Measurements from ENCODE around the gene EXT2.

DNA sequence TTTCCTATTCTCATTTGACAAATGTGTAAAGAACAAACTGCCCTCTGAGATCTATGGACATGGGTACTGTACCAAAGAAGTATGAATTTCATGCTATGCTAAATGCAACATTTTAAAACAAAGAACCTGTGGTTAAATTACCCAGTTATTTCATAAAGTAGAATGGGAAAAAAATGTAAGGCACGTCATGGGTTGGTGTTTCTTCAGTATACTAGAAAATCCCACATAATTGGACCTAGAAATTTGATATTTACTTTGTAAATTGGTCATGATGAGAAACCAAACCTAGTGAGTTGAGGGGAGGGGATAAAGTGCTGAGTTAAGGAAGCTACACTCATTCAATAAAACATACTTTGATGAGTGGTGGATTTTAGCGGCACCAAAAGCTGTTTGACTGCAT, 110.4 kb downstream of the EXT2 start:
- TF ChIP-seq NFRKB (IDR thresholded peaks at IDR 0.05) = no peak
- TF ChIP-seq, protein P1, sequence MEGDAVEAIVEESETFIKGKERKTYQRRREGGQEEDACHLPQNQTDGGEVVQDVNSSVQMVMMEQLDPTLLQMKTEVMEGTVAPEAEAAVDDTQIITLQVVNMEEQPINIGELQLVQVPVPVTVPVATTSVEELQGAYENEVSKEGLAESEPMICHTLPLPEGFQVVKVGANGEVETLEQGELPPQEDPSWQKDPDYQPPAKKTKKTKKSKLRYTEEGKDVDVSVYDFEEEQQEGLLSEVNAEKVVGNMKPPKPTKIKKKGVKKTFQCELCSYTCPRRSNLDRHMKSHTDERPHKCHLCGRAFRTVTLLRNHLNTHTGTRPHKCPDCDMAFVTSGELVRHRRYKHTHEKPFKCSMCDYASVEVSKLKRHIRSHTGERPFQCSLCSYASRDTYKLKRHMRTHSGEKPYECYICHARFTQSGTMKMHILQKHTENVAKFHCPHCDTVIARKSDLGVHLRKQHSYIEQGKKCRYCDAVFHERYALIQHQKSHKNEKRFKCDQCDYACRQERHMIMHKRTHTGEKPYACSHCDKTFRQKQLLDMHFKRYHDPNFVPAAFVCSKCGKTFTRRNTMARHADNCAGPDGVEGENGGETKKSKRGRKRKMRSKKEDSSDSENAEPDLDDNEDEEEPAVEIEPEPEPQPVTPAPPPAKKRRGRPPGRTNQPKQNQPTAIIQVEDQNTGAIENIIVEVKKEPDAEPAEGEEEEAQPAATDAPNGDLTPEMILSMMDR (CRISPR knock-in tag; IDR thresholded peaks at IDR 0.05) = no peak
- TF ChIP-seq CAMTA2 (CRISPR knock-in tag; IDR thresholded peaks at IDR 0.05; ENCODE audit: borderline replicate concordance) = no peak
- TF ChIP-seq, protein P2, sequence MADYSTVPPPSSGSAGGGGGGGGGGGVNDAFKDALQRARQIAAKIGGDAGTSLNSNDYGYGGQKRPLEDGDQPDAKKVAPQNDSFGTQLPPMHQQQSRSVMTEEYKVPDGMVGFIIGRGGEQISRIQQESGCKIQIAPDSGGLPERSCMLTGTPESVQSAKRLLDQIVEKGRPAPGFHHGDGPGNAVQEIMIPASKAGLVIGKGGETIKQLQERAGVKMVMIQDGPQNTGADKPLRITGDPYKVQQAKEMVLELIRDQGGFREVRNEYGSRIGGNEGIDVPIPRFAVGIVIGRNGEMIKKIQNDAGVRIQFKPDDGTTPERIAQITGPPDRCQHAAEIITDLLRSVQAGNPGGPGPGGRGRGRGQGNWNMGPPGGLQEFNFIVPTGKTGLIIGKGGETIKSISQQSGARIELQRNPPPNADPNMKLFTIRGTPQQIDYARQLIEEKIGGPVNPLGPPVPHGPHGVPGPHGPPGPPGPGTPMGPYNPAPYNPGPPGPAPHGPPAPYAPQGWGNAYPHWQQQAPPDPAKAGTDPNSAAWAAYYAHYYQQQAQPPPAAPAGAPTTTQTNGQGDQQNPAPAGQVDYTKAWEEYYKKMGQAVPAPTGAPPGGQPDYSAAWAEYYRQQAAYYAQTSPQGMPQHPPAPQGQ (CRISPR knock-in tag; IDR thresholded peaks at IDR 0.05; ENCODE audit: borderline replicate concordance) = no peak
- TF ChIP-seq, protein P3, sequence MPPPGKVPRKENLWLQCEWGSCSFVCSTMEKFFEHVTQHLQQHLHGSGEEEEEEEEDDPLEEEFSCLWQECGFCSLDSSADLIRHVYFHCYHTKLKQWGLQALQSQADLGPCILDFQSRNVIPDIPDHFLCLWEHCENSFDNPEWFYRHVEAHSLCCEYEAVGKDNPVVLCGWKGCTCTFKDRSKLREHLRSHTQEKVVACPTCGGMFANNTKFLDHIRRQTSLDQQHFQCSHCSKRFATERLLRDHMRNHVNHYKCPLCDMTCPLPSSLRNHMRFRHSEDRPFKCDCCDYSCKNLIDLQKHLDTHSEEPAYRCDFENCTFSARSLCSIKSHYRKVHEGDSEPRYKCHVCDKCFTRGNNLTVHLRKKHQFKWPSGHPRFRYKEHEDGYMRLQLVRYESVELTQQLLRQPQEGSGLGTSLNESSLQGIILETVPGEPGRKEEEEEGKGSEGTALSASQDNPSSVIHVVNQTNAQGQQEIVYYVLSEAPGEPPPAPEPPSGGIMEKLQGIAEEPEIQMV (CRISPR knock-in tag; IDR thresholded peaks at IDR 0.05; ENCODE audit: low read depth) = no peak
- no peak for TF ChIP-seq HDAC2 (CRISPR knock-in tag; IDR thresholded peaks at IDR 0.05)
- TF ChIP-seq SP4 (CRISPR knock-in tag; IDR thresholded peaks at IDR 0.05) = no peak
